Measurements from ENCODE around the gene MPL.
"Not testable (repeated sequence)": the region's sequence is repeated elsewhere in the genome, so short reads cannot be mapped to it uniquely, and the experiment has no call there.

Gene MPL

GRCh38 chr1:43382027-43382779, 44.6 kb downstream of the MPL start:
- DNase-seq = no peak

DNA sequence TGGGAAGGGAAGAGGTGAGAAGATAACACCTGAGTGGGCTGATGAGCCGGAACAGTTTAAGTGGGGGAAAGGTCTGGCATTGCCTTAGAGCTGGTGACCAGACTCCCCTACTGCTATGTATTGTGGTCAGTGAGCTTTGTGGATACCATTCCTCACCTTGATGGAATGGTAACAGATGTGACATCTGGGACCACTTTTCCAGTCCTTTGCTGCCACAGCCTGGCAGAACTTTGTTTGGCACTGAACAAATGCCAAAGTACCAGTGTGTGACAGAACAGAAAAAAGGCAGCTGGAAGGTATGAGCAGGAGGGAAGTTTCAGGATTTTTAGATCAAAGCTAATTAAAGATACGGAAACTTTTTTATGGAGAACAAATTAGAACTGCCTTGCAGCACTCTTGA, 45.8 kb downstream of the MPL start:
- no peak for DNase-seq

GRCh38 chr1:43386676-43387075, 49.1 kb downstream of the MPL start:
- no peak for DNase-seq

GRCh38 chr1:43387976-43388599, 50.5 kb downstream of the MPL start:
- no peak for DNase-seq

- no peak for DNase-seq
Measured at GRCh38 chr1:43388613-43389012, 51.0 kb downstream of the MPL start.

DNA sequence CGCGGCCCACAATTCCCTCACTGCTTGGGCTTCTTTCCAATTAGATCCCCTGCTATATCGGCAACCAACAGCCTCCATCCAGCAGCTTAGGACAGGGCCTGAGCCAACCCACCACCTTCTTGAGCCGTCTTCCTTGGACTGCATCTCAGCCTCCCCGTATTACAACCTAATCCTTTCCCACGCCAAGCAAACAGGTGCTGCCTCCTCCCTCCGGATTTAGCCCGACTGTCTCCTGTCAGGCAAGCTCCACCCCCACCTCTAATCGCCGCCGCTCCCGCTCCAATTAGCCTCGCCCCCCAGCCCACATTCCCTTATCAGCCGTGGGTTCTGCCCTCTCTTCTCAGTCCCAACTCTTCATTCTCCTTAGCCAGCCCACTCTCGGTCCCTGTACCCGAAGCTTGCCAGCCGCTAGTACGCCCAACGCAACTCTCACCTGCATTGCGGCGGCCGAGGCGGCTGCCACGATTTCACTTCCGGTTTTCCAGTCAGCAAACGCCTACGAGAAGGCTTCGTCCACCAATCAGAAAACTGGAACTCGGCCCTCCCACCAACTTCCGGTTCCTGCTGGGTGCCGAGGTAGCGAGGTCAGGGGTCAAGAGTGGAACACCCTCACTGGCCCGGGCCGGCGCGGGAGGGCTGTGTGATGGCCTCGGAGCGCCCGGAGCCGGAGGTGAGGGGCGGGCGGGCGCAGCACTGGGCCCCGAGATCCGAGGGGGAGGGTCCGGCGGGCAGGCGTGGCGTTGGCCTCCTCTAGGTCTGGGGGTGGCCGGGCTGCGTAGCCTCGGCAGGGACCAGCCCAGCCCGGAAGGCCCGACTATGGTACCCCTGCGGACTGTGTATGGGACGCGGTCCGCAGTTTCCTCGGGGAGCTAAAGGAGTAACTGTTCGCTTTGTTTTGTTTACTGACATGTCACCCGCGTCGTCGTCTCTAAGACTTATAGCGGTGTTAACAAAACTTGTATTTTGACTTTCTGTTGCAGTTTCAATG, 52.0 kb downstream of the MPL start, which contains the start of the genes MED8 and SZT2:
TSS of gene MED8 (minus strand) at position 475 of the 988 bp plus-strand sequence. CDS start at position 439, 36 bp downstream.
TSS of gene SZT2 (plus strand) at position 574 of the 988 bp plus-strand sequence. CDS start at position 644, 70 bp downstream.
- peak; percentile 99 for DNase-seq

- DNase-seq = no peak
Measured at GRCh38 chr1:43392702-43393101, 55.1 kb downstream of the MPL start.

DNA sequence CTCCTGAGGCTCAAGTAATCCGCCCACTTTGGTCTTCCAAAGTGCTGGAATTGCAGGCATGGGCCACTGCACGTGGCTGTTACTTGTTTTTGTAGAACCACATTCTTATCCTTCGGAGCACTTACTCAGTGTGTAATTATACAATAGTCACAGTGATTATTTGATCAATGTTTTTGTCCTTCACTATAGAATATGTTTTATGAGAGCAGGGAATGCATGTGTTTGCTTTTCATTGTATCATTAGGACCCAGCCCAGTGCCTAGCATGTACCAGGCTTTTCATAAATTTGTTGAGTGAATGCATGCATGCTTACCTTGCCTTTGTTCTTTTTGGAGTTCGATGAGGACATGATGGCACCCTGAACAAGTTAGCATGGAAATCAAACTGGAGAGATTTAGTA, 57.9 kb downstream of the MPL start:
- DNase-seq = no peak

DNA sequence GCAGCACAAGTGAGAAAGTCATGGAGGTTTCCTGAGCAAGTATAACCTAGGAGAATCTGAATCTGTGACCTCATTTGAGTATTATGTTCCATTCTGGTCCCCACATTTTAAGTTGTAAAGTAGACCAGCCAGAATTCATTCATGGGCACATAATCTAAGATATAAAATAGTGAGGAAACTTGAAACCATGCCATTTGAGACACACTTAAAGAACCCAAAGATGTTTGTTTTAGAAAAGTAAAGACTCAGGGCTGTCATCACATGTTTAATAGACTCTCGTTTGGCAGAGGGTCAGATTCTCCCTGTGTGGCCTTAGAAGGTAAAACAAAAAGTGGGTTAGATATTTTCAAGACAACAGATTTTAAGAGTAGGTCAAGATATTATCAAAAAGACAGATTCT, 58.4 kb downstream of the MPL start:
- DNase-seq = no peak

GRCh38 chr1:43398227-43398626, 60.6 kb downstream of the MPL start:
- no peak for DNase-seq

DNA sequence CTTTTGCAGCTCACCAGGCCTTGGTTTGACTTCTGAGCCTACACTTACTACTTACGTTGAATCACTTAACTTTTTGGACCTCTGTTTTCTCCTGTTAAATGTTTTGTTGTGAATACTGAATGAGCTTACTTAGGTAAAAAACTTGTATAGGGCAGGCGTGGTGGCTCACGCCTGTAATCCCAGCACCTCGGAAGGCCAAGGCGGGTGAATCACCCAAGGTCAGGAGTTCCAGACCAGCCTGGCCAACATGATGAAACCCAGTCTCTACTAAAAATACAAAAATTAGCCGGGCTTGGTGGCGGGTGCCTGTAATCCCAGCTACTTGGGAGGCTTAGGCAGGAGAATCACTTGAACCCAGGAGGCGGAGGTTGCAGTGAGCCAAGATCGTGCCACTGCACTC, 62.8 kb downstream of the MPL start:
- DNase-seq = not testable (repeated sequence)

DNA sequence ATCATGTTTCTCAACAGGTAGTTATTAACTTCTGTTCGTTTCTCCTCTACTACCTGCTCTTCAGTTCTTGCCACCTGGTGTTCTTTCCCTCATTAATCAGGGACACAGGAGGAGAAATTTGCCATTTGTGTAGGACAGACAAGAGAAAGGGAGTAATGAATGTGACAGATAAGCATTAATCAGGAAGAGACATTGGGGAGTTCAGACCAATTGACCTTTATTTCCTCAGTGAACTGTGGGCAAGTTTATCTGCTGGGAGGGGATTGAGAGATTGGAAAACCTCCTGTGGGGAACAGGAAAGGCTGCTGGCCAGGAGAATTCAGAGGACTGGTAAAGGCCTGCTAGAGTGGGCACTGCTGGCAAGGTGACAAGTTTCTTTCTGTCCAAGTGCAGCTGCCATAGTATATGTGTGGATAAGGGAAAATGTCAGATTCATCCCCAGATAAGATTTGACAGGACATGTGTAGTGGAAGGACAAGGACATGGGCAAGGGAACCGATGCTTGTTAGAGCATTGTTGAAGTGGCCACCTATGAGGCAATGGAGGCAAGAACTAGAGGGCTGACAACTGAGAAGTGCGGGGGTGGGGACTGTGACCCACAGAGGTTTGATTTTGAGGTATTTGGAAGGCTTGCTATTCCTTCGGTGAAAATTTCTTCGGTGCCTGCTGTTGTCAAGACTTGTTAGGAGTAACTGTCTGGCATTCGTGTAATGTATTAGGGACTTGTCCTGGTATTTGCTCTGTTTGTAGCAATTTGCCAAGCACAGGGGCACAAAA, 64.7 kb downstream of the MPL start:
- no peak for DNase-seq

Data from islet precursor cell (in vitro differentiated cells).